Lower lobe of right lung (tissue), 2 donors: Measurements from ENCODE around the gene RORC. TPM values are rescaled to one million over a fixed set of nuclear protein-coding genes. Genes with fewer than 3 reads are reported as not detected.

Experiments used
- ATAC-seq, 2 donors: fragments of 200-7000 bp; cut with Tn5 transposase; one replicate each; pipeline ENCODE4 v1.9.1; 2020 to 2022; ENCODE audit warnings: mild to moderate bottlenecking in 2 of 2, moderate library complexity in 2 of 2
- DNase-seq: peaks from one replicate; pipeline ENCODE4 v3.0.0-alpha.2; 2020
- H3K27ac ChIP-seq: fragments of 200-600 bp; one replicate; pipeline ENCODE4 v1.8.0; 2022
- H3K27me3 ChIP-seq: fragments of 200-600 bp; one replicate; pipeline ENCODE4 v1.8.0; 2022; ENCODE audit warnings: low read depth
- H3K36me3 ChIP-seq: fragments of 200-600 bp; one replicate; pipeline ENCODE4 v1.8.0; 2022; ENCODE audit warnings: mild to moderate bottlenecking
- H3K4me1 ChIP-seq: fragments of 200-600 bp; one replicate; pipeline ENCODE4 v1.8.0; 2022
- H3K4me3 ChIP-seq: fragments of 200-600 bp; one replicate; pipeline ENCODE4 v1.8.0; 2022; ENCODE audit warnings: mild to moderate bottlenecking
- H3K9me3 ChIP-seq: fragments of 200-600 bp; one replicate; pipeline ENCODE4 v1.8.0; 2022
- CTCF ChIP-seq: fragments of 200-600 bp; IDR thresholded peaks from one replicate; pipeline ENCODE4 v1.8.0; 2022; ENCODE audit warnings: antibody characterized with exemption, mild to moderate bottlenecking
- intact Hi-C: fragments of 100-400 bp; cut with DNase I; formaldehyde crosslinking; loops from one replicate; pipeline ENCODE4 v1.11.0; 2022
- total RNA-seq: library from RNA; stranded (reverse); fragmentation: NEBNext Ultra II Directional; extraction: Animal tissue kit (Norgen Biotek cat#: 25700); gene quantifications from one replicate; pipeline ENCODE4 v1.2.1, GENCODE V29; 2021
- donor health status: DM: no; HTN: yes; CAD: no; lungs with severe emphysema.

The RORC gene
- total RNA-seq, 1 donor from 2014 or later, result 21.7 TPM

GRCh38 chr1:151837197-151837596 lies 5.6 kb upstream of the RORC start:
- Histone ChIP-seq H3K27me3 (peaks cover 27% of the 10 kb centered on the region), H3K27ac (no peak overlapping the region), H3K4me3 (no peak overlapping the region), H3K36me3 (no peaks in the 10 kb centered on the region), H3K9me3 (no peaks in the 10 kb centered on the region), H3K4me1 (peaks cover 41% of the 10 kb centered on the region)
- DNase-seq (no peak), ATAC-seq (no peak)
- intact Hi-C loops, result no loop called here
- TF ChIP-seq CTCF, result no peak

- Histone ChIP-seq H3K36me3 (no peaks in the 10 kb centered on the region), H3K4me1 (peaks cover 46% of the 10 kb centered on the region), H3K27me3 (peaks cover 27% of the 10 kb centered on the region), H3K27ac (no peak overlapping the region), H3K9me3 (no peaks in the 10 kb centered on the region), H3K4me3 (no peak overlapping the region)
- no peak for TF ChIP-seq CTCF
- DNase-seq, result no peak
- intact Hi-C loops, result no loop called here
- ATAC-seq, result no peak
Observed at GRCh38 chr1:151835596-151835995, 4.0 kb upstream of the RORC start.

GRCh38 chr1:151834239-151834638 lies 2.6 kb upstream of the RORC start:
- peaks cover 43% of the 10 kb centered on the region for H3K4me1 ChIP-seq
- H3K27ac ChIP-seq, result no peak overlapping the region
- peaks cover 19% of the 10 kb centered on the region for H3K27me3 ChIP-seq
- DNase-seq, result no peak
- H3K4me3 ChIP-seq, result no peak overlapping the region
- no peaks in the 10 kb centered on the region for H3K9me3 ChIP-seq
- intact Hi-C loops, result no loop called here
- TF ChIP-seq CTCF, result no peak
- ATAC-seq, result no peak
- no peaks in the 10 kb centered on the region for H3K36me3 ChIP-seq

DNA sequence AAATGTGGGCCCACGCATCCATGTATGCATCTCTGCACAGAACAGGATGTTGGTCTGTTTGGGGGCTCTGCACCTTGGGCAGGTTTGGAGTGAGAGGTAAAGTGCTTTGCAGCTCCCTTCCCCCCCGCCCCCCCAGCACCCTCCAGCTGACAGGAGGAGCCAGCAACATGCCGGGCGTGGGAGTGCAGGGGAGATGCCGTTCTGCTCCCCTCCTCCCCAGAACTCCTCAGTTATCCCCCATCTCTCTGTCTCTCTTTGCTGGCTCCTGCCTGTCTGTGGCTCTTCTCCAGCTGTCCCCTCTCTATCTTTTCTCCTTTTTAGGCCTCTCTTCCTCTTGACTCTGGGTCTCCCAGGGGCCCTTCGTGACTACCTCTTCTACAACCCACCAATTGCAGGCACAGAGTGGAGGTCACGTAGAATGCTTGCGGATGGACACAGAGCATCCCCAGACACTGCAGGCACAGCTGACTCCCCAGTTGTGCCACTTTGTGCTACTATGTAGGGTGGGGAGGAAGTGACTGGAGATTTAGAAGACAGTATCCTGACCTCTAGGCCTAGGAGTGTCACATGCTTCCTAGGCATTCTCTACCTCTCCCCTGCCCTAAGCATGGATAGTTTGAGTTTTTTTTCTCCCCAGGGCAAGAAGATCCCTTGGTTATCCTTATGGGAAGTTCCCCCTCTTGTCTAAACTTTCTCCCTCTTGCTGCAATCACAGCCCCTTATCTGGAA lies 1.7 kb upstream of the RORC start:
- Histone ChIP-seq H3K9me3 (no peaks in the 10 kb centered on the region), H3K4me3 (no peak overlapping the region), H3K27me3 (peaks cover 10% of the 10 kb centered on the region), H3K36me3 (no peaks in the 10 kb centered on the region), H3K27ac (no peak overlapping the region), H3K4me1 (peaks cover 43% of the 10 kb centered on the region)
- DNase-seq (no peak), ATAC-seq (no peak)
- intact Hi-C loops, result no loop called here
- no peak for TF ChIP-seq CTCF

GRCh38 chr1:151832318-151832980 lies 847 bp upstream of the RORC start:
- H3K9me3 ChIP-seq, result no peaks in the 10 kb centered on the region
- peaks cover 4% of the 10 kb centered on the region for H3K27me3 ChIP-seq
- peaks cover 39% of the 10 kb centered on the region for H3K4me1 ChIP-seq
- no peaks in the 10 kb centered on the region for H3K36me3 ChIP-seq
- ATAC-seq (peak; percentile 76 to 83), DNase-seq (peak; percentile 93)
- no peak overlapping the region for H3K4me3 ChIP-seq
- H3K27ac ChIP-seq, result peak overlapping the region; percentile 80
- no peak for TF ChIP-seq CTCF
- intact Hi-C loops, result no loop called here
